Activated T-cell treated with anti-CD3 and anti-CD28 coated beads, Interleukin-2, amount 50 U/mL, for 4 hours (primary cell): ENCODE results near the gene HCFC1. TPM values are rescaled to one million over a fixed set of nuclear protein-coding genes. Genes with fewer than 3 reads are reported as not detected.

Experiments used
- ATAC-seq, 2 donors: fragments of 200-7000 bp; cut with Tn5 transposase; one replicate each; pipeline ENCODE4 v1.10.0; 2021
- DNase-seq: peaks from one replicate; pipeline ENCODE4 v3.0.0-alpha.2; 2020
- H3K27me3 Mint-ChIP-seq: one replicate; pipeline ENCODE4 v1.8.0; 2021; ENCODE audit warnings: low read depth, mixed read lengths
- H3K36me3 Mint-ChIP-seq: one replicate; pipeline ENCODE4 v1.8.0; 2022; ENCODE audit warnings: mixed read lengths; ENCODE audit not compliant: insufficient read depth
- H3K4me1 Mint-ChIP-seq: one replicate; pipeline ENCODE4 v1.8.0; 2021; ENCODE audit warnings: low read depth, mixed read lengths
- H3K4me3 Mint-ChIP-seq: one replicate; pipeline ENCODE4 v1.8.0; 2021; ENCODE audit warnings: mild to moderate bottlenecking, moderate library complexity, mixed read lengths
- H3K9me3 Mint-ChIP-seq: one replicate; pipeline ENCODE4 v1.8.0; 2021; ENCODE audit warnings: mixed read lengths
- total RNA-seq, 3 donors: library from RNA; stranded (reverse); gene quantifications; one replicate each; pipeline ENCODE4 v1.2.1, GENCODE V29; 2021

The HCFC1 gene
- total RNA-seq, 3 donors from 2014 or later = 140 to 162 (median 150) TPM

- DNase-seq (peak; percentile 87), ATAC-seq (peak; percentile 51 to 54)
- Mint-ChIP-seq H3K4me1 (peaks cover 28% of the 10 kb centered on the region), H3K4me3 (peak within 1 kb of the TSS; percentile 100), H3K27me3 (no peaks in the 10 kb centered on the region), H3K36me3 (peaks cover 6% of the 10 kb centered on the region), H3K9me3 (no peaks in the 10 kb centered on the region)
Measured at GRCh38 chrX:153972368-153973126, 929 bp upstream of the HCFC1 start, which contains the start of gene TMEM187. Gene TMEM187 (plus strand): TSS chrX:153972754. CDS start chrX:153982063, 9,309 bp downstream.

GRCh38 chrX:153971124-153971449 lies 531 bp downstream of the HCFC1 start:
- H3K27me3 Mint-ChIP-seq = no peaks in the 10 kb centered on the region
- H3K4me1 Mint-ChIP-seq = peaks cover 42% of the 10 kb centered on the region
- H3K9me3 Mint-ChIP-seq = no peaks in the 10 kb centered on the region
- peak; percentile 42 to 47 for ATAC-seq
- DNase-seq = peak; percentile 88
- peaks cover 6% of the 10 kb centered on the region for H3K36me3 Mint-ChIP-seq
- H3K4me3 Mint-ChIP-seq = peak overlapping the region; percentile 100

DNA sequence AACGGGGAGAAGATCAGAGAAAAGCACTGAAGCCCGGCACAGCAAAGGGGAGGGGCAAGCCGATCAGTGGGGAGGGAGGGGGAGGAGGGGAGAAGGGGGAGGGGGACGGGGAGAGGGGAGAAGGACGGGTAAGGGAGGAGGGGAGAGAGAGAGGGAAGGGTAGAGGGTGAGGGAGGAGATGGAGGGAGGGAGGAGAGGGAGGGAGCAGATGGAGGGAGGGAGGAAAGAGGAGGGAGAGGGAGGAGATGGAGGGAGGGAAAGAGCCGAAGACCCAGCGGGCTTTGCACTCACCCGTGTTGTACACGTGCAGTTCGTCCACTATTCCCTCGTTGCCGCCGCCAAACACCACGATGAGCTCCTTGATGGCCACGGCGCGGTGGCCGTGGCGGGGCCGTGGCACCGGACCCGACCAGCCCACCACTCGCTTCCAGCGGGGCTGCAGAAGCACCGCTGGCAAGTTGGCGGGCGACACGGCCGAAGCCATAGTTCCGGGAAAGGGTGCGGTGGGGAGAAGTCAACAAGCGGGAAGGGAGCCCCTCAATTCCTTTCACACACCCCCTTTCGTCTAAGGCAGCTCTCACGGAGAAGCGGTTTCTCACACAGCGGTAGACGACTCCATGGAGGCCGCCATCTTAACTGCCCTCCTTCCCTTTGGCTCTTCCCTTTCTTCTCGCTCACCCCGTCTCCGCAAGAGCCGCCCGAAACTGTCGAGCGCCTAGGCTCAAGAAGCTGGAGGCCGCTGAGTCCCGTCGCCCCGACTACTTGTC lies 1.1 kb downstream of the HCFC1 start:
- Mint-ChIP-seq H3K4me3 (peak overlapping the region; percentile 100), H3K27me3 (no peaks in the 10 kb centered on the region), H3K4me1 (peaks cover 45% of the 10 kb centered on the region), H3K36me3 (peaks cover 6% of the 10 kb centered on the region), H3K9me3 (no peaks in the 10 kb centered on the region)
- ATAC-seq (peak; percentile 1 to 3), DNase-seq (no peak)

DNA sequence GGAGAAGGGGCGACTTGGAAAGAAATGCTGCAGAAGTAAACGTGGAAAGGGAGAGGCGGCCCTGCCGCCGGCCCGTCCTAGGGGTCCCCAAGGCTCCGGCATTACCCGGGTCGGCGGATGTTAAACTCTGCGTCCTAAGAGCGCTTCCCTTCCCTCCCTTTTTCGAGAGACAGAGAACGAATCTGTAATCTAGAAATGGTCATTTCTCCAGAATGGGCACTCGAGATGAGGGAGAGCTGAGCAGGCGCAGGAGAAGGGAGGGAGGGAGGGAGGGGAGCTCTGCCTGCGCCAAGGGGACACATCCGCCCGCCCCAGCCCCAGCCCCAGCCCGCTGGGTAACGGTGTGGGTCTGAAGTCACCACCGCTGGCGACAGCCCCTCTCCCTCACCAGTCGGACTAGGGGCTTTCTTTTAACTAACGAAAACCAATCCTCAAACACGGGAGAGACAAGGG lies 1.7 kb downstream of the HCFC1 start:
- H3K9me3 Mint-ChIP-seq = no peaks in the 10 kb centered on the region
- peaks cover 6% of the 10 kb centered on the region for H3K36me3 Mint-ChIP-seq
- ATAC-seq (no peak), DNase-seq (no peak)
- no peaks in the 10 kb centered on the region for H3K27me3 Mint-ChIP-seq
- peaks cover 45% of the 10 kb centered on the region for H3K4me1 Mint-ChIP-seq
- peak overlapping the region; percentile 100 for H3K4me3 Mint-ChIP-seq

DNA sequence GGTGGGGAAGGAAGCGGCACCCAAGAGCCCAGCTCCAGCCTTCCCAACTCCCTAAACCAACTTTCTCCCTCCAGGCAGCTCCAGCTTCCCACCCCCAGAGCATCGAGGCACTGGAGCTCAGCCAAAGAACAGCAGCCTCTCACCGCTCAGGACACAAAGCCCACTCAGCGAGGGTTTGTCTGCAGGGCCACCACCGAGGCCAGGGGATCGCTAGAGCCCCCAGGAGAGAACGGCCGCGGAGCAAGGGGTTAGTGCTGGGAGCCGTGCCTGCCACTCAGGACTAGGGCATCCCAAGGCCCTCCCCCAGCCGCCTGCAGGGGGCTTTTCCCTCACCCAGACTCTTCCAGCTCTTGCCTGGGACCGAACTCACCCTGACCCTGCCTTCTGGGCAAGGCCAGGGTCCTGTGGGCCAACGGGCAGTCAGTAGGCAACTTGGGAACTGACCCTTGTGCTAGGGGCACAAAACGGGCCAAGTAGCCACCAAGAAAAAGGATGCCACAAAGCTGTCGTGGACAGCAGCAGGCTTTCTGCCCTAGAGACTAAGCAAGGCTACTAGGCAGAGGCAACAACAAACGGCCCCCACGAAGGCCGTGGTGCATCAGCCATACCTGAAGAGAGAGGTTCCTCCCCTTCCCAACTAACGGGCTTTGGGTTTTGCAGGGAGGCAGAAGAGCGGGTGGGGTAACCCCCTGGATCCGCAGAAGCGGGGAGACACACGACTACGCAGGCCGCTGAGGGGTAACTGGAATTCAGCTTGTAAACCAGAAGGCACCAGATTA lies 2.3 kb downstream of the HCFC1 start:
- no peak for DNase-seq

GRCh38 chrX:153968754-153969124 lies 2.9 kb downstream of the HCFC1 start:
- DNase-seq = no peak

More for the DNA sequence above, 2.3 kb downstream of the HCFC1 start:
- H3K27me3 Mint-ChIP-seq = no peaks in the 10 kb centered on the region
- no peaks in the 10 kb centered on the region for H3K9me3 Mint-ChIP-seq
- H3K4me3 Mint-ChIP-seq = peak overlapping the region; percentile 100
- H3K4me1 Mint-ChIP-seq = peaks cover 39% of the 10 kb centered on the region
- H3K36me3 Mint-ChIP-seq = peaks cover 6% of the 10 kb centered on the region
- no peak for ATAC-seq

GRCh38 chrX:153968255-153968654 lies 3.4 kb downstream of the HCFC1 start:
- H3K4me1 Mint-ChIP-seq = peaks cover 31% of the 10 kb centered on the region
- no peaks in the 10 kb centered on the region for H3K9me3 Mint-ChIP-seq
- no peak for DNase-seq
- H3K4me3 Mint-ChIP-seq = peak overlapping the region; percentile 100
- no peak for ATAC-seq
- no peaks in the 10 kb centered on the region for H3K27me3 Mint-ChIP-seq
- H3K36me3 Mint-ChIP-seq = peaks cover 6% of the 10 kb centered on the region

More at GRCh38 chrX:153968754-153969124, 2.9 kb downstream of the HCFC1 start:
- Mint-ChIP-seq H3K27me3 (no peaks in the 10 kb centered on the region), H3K36me3 (peaks cover 6% of the 10 kb centered on the region), H3K4me1 (peaks cover 35% of the 10 kb centered on the region), H3K4me3 (peak overlapping the region; percentile 100), H3K9me3 (no peaks in the 10 kb centered on the region)
- ATAC-seq = no peak

GRCh38 chrX:153967536-153968224 lies 3.9 kb downstream of the HCFC1 start:
- Mint-ChIP-seq H3K27me3 (no peaks in the 10 kb centered on the region), H3K36me3 (peaks cover 6% of the 10 kb centered on the region), H3K4me1 (peaks cover 31% of the 10 kb centered on the region), H3K9me3 (no peaks in the 10 kb centered on the region), H3K4me3 (peak overlapping the region; percentile 100)
- ATAC-seq = no peak
- DNase-seq = no peak

GRCh38 chrX:153966841-153967535 lies 4.6 kb downstream of the HCFC1 start:
- Mint-ChIP-seq H3K4me1 (peaks cover 31% of the 10 kb centered on the region), H3K9me3 (no peaks in the 10 kb centered on the region), H3K27me3 (no peaks in the 10 kb centered on the region), H3K4me3 (peak overlapping the region; percentile 100), H3K36me3 (peaks cover 6% of the 10 kb centered on the region)
- ATAC-seq (peak; percentile 7 to 8), DNase-seq (peak; percentile 49)

DNA sequence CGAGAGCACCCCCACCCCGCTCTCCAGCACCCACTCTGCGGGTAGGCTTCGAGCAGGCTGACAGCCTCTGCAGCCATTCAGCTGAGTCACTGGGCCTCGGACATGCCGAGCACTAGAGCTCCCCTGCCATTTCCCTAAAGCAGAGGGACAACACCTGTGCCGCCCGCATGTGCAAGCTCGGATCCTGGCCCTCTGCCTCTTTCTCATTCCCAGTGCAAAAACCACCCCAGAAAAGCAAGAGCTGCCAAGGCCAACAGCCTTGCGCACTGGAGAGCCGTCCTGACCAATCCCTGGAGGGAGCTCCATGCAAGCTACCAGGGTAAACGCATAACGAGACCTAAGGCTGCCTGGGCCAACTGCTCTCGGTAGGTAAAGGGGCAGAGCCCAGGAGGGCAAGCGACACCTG lies 5.3 kb downstream of the HCFC1 start:
- Mint-ChIP-seq H3K9me3 (no peaks in the 10 kb centered on the region), H3K4me1 (peaks cover 31% of the 10 kb centered on the region), H3K4me3 (peak overlapping the region; percentile 100), H3K36me3 (peaks cover 6% of the 10 kb centered on the region), H3K27me3 (no peaks in the 10 kb centered on the region)
- DNase-seq (no peak), ATAC-seq (no peak)

DNA sequence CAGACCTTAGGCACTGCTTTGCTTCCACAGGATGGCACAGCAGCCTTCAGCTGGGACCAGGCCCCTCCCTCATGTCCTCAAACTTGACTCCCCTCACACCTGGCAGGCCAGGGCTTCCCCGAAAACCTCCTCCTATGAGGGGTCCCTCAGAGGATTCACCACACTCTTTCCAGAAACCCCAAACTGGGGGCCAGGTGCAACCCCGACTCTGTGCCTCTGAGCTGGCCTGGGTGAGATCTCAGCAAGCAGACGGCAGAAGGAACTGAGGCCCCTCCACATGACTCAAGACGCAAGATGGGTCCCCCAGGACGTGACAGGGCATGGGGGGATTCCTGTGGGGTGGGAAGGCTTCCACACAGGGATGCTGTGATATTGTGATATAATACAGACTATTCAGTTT lies 6.2 kb downstream of the HCFC1 start:
- ATAC-seq (no peak), DNase-seq (no peak)
- Mint-ChIP-seq H3K9me3 (no peaks in the 10 kb centered on the region), H3K27me3 (no peaks in the 10 kb centered on the region), H3K36me3 (peaks cover 6% of the 10 kb centered on the region), H3K4me1 (peaks cover 31% of the 10 kb centered on the region), H3K4me3 (peak overlapping the region; percentile 33)

- Mint-ChIP-seq H3K4me1 (peaks cover 31% of the 10 kb centered on the region), H3K9me3 (no peaks in the 10 kb centered on the region), H3K27me3 (no peaks in the 10 kb centered on the region), H3K4me3 (no peak overlapping the region), H3K36me3 (peaks cover 2% of the 10 kb centered on the region)
- DNase-seq (no peak), ATAC-seq (no peak)
Measured at GRCh38 chrX:153964105-153964504, 7.5 kb downstream of the HCFC1 start.

DNA sequence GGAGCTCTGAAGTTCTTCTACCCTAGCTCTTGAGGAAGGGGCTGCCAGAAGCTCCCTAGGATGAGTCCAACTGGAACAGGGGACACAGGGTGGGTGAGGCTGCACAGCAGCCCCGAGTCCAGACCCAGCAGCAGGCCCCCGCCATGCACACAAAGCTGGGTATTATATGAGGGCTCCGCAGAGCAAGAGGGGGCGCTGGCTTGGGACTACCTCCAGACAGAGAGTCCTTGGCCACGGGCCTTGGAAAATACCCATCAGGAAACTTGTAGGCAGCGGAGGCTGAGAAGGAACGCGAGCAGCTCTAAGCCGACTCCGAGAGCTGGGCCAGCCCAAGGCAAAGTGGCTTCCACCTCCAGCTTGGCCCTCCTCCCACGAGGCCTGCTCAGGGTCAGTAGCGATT lies 8.1 kb downstream of the HCFC1 start:
- ATAC-seq (no peak), DNase-seq (no peak)
- Mint-ChIP-seq H3K36me3 (peaks cover 2% of the 10 kb centered on the region), H3K27me3 (no peaks in the 10 kb centered on the region), H3K4me1 (peaks cover 31% of the 10 kb centered on the region), H3K9me3 (no peaks in the 10 kb centered on the region), H3K4me3 (no peak overlapping the region)
